ENCODE results near the gene ZDHHC14. TPM values are rescaled to one million over a fixed set of nuclear protein-coding genes. Genes with fewer than 3 reads are reported as not detected.
"Not testable (repeated sequence)": the region's sequence is repeated elsewhere in the genome, so short reads cannot be mapped to it uniquely, and the experiment has no call there.

Gene ZDHHC14
- total and polyA plus RNA-seq, 7 donors: 2.4 to 12.6 (median 9.6) TPM

DNA sequence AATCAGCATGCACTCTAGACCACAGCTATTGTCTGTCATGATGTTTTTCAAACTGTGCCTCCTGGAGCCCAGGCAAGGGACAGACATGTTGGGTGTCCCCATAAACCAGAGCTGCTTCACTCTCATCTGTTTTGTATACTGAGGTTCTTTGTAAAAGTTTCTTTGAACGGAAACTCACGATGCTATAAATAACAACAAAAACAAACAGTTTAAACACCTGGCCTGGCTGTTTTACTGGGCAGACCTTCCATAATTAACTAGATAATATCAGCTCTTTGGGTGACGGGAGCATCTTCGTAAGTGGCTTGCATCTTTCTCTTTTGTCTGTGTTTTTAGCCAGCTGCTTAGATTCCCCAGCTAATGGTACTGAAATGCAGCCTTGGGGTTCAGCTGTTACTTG is 190.3 kb downstream of the ZDHHC14 start:
- H3K4me1 ChIP-seq: no peaks in the 10 kb centered on the region
- 65 to 84% methylated on average over 4 of the region's 4 CpGs for WGBS, 2 donors
- no peak for DNase-seq
- H3K9me3 ChIP-seq: no peaks in the 10 kb centered on the region
- no peaks in the 10 kb centered on the region for H3K27me3 ChIP-seq
- H3K4me3 ChIP-seq: no peak overlapping the region
- no peaks in the 10 kb centered on the region for H3K36me3 ChIP-seq
- intact Hi-C loops (cut with DNase I): no loop called here
- TF ChIP-seq POLR2A (IDR thresholded peaks at IDR 0.05) (no peak), EP300 (IDR thresholded peaks at IDR 0.05) (no peak)
- H3K27ac ChIP-seq: no peak overlapping the region

DNA sequence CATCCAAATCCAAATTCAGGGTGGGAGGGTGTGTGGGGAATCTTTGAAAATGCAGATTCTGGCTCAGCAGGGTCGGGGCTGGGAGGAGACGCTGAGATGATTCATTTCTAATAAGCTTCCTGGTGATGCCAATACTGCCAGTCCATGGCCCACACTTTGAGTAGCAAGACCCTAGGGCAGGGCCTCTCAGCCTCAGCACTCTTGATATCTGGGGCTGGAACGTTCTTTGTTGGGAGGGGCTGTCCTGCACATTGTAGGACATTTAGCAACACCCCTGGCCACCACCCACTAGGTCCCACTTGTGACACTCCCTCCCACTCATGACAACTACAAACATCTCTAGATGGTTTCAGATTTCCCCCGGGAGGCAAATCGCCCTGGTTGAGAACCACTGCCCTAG is 191.0 kb downstream of the ZDHHC14 start:
- Histone ChIP-seq H3K27me3 (no peaks in the 10 kb centered on the region), H3K4me1 (no peaks in the 10 kb centered on the region), H3K36me3 (no peaks in the 10 kb centered on the region), H3K4me3 (no peak overlapping the region), H3K9me3 (no peaks in the 10 kb centered on the region), H3K27ac (no peak overlapping the region)
- intact Hi-C loops (cut with DNase I): no loop called here
- TF ChIP-seq POLR2A (IDR thresholded peaks at IDR 0.05): no peak
- no peak for TF ChIP-seq POLR2AphosphoS5 (IDR thresholded peaks at IDR 0.05)
- TF ChIP-seq, protein P1, sequence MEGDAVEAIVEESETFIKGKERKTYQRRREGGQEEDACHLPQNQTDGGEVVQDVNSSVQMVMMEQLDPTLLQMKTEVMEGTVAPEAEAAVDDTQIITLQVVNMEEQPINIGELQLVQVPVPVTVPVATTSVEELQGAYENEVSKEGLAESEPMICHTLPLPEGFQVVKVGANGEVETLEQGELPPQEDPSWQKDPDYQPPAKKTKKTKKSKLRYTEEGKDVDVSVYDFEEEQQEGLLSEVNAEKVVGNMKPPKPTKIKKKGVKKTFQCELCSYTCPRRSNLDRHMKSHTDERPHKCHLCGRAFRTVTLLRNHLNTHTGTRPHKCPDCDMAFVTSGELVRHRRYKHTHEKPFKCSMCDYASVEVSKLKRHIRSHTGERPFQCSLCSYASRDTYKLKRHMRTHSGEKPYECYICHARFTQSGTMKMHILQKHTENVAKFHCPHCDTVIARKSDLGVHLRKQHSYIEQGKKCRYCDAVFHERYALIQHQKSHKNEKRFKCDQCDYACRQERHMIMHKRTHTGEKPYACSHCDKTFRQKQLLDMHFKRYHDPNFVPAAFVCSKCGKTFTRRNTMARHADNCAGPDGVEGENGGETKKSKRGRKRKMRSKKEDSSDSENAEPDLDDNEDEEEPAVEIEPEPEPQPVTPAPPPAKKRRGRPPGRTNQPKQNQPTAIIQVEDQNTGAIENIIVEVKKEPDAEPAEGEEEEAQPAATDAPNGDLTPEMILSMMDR (IDR thresholded peaks at IDR 0.05): no peak
- TF ChIP-seq EP300 (IDR thresholded peaks at IDR 0.05): no peak
- DNase-seq: no peak
- WGBS, 2 donors: 93 to 97% methylated on average over 5 of the region's 5 CpGs

DNA sequence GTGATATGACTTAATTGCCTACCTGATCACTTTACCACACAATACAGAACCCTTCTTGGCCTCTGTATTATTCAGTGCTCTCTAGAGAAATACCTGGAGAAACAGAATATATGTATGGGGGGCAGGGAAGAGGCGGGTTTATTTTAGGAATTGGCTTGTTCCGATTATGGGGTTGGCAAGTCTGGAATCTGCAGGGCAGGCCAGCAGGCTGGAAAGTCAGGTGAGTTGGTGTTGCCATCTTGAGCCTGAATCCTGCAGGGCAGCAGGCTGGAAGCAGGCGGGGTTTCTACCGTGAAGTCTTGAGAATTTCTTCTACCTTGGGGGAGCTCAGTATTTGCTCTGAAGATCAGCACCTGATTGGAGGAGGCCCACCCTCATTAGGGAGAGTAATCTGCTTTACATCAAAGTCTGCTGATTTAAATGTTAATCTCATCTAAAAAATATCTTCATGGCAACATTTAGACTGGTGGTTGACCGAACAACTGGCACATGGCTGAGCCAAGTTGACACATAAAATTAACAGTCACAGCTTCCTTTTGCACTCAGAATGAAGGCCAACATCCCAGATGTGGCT is 193.9 kb downstream of the ZDHHC14 start:
- no peak overlapping the region for H3K27ac ChIP-seq
- no peaks in the 10 kb centered on the region for H3K4me1 ChIP-seq
- H3K9me3 ChIP-seq: no peaks in the 10 kb centered on the region
- no peak for DNase-seq
- no peak overlapping the region for H3K4me3 ChIP-seq
- no peaks in the 10 kb centered on the region for H3K27me3 ChIP-seq
- no peaks in the 10 kb centered on the region for H3K36me3 ChIP-seq
- TF ChIP-seq POLR2AphosphoS5 (IDR thresholded peaks at IDR 0.05): no peak
- TF ChIP-seq, protein P1 (IDR thresholded peaks at IDR 0.05): no peak
- TF ChIP-seq POLR2A (IDR thresholded peaks at IDR 0.05): no peak
- TF ChIP-seq EP300 (IDR thresholded peaks at IDR 0.05): no peak
- intact Hi-C loops (cut with DNase I): no loop called here
- WGBS, 2 donors: 92 to 96% methylated on average over 5 of the region's 5 CpGs

DNA sequence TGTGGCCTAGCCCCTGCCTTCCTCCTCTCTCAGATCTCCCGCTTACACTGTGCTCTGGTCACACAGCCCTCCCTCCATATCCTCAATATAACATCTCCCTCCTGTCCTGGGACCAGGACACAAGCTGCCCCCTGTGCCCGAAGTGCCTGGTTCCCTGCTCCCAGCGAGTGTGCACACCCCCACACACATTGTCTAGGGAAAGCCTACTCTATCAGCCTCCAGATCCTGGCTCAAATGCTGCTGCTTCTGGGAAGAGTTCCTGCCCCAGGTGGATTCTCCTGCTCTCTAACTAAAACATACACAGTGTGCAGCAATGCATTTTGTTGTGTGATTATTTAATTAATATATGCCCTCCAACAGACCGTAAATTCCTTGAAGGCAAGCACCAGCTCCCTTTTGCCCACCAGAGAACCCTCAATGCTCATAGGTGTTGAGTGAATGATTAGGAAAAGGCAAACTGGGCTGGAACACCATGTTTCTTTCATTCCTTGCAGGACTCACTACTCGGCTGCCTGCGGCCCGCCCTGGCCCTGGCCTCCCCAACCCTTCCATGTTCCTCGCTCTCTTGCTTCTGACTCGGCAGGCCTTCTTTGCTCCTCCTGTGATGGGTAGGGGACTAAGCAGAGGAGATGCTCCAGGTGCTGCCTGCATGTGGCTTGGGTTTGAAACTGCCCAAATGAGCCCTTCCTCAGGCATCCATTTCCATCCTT is 194.6 kb downstream of the ZDHHC14 start:
- Histone ChIP-seq H3K36me3 (no peaks in the 10 kb centered on the region), H3K27me3 (no peaks in the 10 kb centered on the region), H3K4me1 (no peaks in the 10 kb centered on the region), H3K4me3 (no peak overlapping the region), H3K9me3 (no peaks in the 10 kb centered on the region), H3K27ac (no peak overlapping the region)
- no peak for DNase-seq
- intact Hi-C loops (cut with DNase I): no loop called here
- no peak for TF ChIP-seq EP300 (IDR thresholded peaks at IDR 0.05)
- no peak for TF ChIP-seq POLR2AphosphoS5 (IDR thresholded peaks at IDR 0.05)
- TF ChIP-seq, protein P1 (IDR thresholded peaks at IDR 0.05): no peak
- no peak for TF ChIP-seq POLR2A (IDR thresholded peaks at IDR 0.05)
- WGBS, 2 donors: 83 to 90% methylated on average over 9 of the region's 9 CpGs

DNA sequence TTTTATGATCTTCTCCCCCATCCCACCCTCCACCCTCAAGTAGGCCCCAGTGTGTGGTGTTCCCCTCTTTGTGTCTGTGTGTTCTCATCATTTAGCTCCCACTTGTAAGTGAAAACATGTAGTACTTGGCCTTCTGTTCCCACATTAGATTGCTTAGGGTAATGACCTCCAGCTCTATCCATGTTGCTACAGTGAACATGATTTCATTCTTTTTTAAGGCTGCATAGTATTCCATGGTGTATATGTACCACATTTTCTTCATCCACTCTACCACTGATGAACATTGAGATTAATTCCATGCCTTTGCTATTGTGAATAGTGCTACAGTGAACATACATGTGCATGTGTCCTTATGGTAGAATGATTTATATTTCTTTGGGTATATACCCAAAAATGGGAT is 196.0 kb downstream of the ZDHHC14 start:
- H3K9me3 ChIP-seq; H3K4me1 ChIP-seq; intact Hi-C loops (cut with DNase I); H3K4me3 ChIP-seq; H3K27me3 ChIP-seq; H3K27ac ChIP-seq; H3K36me3 ChIP-seq; DNase-seq: not testable (repeated sequence)

DNA sequence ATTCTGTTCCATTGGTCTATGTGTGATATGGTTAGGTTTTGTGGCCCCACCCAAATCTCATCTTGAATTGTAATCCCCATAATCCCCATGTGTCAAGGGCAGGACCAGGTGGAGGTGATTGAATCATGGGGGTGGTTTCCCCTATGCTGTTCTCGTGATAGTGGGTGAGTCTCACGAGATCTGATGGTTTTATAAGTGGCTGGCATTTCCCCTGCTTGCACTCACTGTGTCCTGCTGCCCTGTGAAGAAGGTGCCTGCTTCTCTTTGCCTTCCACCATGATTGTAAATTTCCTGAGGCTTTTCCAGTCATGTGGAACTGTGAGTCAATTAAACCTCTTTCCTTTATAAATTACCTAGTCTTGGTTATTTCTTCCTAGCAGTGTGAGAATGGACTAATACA is 197.5 kb downstream of the ZDHHC14 start:
- intact Hi-C loops (cut with DNase I); H3K27me3 ChIP-seq; H3K36me3 ChIP-seq; H3K27ac ChIP-seq; H3K9me3 ChIP-seq; H3K4me3 ChIP-seq; DNase-seq; H3K4me1 ChIP-seq: not testable (repeated sequence)
- WGBS, 2 donors: 83 to 90% methylated on average over 2 of the region's 2 CpGs
